ENCODE data around the gene FTCD.
"Not testable (repeated sequence)": the region's sequence is repeated elsewhere in the genome, so short reads cannot be mapped to it uniquely, and the experiment has no call there.

FTCD gene

DNA sequence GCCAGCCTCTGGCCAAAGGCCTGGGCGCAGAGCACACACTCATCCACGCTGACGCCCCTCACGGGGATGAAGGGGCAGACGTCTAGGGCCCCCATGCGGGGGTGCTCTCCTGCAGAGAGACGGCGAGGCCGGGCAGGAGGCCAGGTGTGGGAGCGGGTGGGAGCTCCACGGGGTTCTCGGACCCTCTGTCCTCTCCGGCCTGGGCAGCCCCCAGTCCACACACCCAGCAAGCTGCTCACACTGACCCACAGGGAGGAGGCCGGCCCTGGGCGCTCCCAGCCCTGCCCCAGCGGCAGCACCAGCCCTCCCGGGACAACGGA is 2.5 kb downstream of the FTCD start:
- no peak for DNase-seq

DNA sequence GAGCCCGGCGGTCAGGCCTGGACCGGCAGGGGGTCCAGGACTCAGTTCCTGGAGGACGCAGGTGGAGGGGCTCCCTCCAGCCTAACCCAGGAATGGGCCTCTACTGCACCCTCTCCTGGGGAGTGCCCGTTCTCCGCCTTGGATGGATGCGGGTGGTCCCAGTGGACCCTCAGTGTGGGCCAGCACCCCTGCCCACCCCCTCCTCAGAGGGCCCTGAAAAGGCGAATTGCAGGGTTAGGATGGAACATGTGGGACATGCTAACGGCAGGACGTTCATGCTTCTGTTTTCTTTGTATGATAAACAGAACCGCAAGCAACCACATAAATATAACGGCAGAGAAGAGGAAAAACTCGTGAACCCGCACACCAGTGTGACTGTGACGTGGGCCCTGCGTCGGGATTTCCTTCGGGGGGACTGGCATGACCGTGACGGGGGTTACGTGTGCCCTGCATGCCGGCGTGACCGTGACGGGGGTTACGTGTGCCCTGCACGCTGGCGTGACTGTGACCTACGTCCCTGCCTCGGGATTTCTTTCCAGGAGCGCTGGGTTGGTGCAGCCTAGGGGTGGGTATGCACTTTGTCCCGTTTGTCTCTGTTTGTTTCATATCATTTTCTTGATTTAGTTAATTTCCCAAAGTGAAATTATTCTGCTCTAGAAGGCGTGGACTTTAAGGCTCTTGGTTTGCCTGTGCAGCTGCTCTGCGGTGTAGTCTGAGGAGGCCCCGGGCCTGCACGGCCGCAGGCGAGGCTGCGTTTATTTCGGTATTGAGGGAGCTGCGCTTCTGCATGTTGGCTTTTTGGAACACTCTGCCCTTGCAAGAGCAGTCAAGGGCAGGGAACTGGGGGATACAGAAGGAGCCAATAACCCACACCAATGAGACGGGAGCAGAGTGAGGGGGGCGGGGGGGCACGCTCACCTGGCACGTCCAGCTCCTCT is 3.1 kb downstream of the FTCD start:
- peak; percentile 43 for DNase-seq

DNA sequence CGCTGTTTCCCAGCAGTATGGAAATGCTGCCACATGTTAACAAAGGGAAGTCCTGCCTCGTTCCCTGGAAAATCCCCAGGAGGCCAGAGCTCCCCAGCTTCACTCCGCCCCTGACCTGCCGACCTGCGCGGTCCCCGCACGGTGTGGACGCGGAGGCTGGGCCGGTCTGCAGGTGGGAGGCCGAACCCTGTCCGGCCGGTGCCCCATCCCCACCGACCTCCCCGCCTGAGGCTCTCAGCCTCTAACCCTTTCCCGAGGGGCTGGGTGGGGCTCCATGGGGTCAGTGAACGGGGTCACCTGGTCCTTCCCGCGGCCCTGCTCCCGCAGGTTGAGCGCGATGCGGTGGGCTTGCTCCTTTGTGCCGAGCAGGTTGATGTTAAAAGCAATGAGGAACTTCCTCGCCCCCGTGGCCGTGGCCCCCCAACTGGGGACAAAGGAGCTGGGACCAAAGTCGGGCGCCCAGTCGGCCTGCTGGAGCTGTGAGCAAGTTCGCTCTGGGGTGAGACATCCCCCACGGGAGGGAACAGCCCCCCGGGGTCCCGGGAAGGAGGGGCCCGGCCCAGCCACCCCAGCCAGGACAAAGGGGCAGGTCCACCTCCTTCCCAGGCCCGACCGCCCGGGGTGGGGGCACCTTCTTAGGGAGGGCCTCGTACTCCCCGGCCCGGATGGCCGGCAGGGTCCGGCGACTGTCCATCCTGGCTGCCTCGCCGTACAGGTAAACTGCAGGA is 4.0 kb downstream of the FTCD start:
- peak; percentile 45 for DNase-seq

DNA sequence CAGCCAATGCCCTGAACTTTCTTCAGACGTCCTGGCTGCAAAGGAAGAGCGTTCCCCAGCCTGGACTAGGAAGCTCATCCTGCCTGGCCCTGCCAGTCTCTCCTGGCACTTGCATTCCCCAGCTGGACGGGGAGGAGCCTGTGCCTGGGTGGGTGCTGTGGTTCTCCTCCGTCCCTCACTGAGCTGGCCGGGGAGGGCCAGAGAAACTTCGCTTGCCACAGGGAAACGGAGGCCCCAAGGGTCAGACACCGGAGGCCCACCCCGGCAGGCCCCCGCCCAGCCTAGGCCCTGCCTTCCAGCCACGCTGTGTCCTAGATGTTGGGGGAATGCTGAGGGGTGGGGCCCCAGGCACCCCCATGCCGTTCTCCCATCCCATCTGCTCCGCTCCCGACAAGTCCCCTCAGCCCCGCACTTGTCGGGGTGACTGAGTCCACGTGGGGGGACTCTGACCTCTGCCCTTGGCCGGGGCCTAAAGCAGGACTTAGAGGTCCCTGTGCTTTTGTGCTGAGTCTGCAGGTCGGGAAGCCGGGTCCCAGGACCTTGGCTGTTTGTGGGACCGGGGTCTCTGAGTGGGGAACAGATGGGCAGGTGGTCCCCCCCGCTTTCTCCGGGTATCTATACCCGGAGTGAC is 4.8 kb downstream of the FTCD start:
- DNase-seq: no peak

DNA sequence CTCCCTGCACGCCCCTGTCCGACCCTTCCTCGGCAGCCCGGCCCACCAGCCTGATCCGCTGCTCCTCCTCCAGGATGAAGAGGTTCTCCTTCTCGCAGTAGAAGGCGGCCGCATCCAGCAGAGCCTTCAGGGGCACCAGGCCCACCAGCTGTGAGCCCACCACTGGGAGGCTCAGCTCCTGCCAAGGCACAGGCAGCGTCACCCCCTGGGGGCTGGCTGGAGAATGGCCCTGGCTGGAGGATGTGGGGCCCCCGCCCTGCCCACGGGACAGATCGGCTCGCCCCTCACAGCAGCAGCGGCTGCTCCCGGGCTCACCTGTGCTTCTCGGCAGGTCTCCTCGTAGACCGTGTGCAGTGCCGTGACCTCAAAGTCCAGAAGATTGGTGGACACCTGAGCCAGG is 5.3 kb downstream of the FTCD start:
- no peak for DNase-seq

DNA sequence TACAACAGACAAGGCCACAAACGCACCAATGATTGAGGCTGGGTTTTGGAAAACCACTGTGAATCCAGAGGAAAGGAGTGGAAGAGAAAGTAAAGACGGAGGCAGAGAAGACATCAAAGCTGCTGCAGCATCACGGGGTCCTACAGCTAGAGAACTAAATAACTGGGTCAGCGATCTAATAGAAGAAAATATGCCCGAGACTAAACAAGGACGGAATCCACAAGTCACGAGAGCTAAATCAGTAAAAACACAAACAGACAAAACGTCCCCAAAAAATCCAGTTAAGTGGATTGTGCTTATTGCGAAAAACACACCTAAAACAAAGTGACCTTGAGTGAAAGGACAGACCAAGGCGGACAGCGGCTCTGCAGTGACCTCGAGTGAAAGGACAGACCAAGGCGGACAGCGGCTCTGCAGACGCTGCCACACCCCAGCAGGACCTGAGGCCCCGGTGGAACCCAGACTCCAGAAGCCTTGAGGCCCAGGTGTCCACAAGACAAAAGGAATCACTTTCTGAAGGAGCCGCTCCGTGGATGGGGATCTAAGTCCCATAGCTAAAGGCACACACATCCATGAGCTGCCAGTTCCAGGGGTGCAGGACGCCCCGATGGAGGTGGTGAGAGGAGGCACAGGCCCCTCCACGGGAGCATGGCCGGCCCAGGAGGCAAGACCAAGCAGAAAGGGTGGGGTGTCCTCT is 6.0 kb downstream of the FTCD start:
- DNase-seq: no peak

DNA sequence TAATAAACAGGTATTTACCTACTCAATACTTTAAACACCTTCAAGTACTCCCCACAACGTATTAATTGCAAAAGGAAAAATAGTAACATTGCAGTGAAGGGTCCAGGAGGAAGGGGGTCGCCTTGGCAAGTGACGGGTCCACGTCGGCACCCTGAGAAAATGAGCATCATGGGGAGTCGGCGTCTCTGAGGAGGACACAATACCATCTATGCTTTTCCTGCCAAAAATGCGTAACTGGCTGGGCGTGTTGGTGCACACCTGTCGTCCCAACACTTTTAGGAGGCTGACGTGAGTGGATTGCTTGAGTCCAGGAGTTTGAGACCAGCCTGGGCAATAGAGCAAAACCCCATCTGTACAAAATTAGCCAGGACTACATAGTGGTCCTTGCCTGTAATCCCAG is 7.3 kb downstream of the FTCD start:
- no peak for DNase-seq

DNA sequence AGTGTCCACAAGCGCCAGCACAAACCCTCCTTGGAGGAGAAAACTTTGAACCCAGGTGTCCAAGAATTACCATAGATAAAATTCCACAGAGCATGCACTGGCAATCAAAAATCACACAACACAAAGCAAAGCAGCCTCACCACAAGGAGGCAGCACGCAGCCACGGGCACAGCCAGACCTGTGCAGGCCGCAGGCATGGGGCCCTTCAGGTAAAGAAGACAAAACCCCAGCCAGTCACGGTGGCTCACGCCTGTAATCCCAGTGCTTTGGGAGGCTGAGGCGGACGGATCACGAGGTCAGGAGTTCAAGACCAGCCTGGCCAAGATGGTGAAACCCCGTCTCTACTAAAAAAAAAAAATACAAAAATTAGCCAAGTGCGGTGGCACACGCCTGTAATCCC is 8.0 kb downstream of the FTCD start:
- DNase-seq: peak; percentile 73

DNA sequence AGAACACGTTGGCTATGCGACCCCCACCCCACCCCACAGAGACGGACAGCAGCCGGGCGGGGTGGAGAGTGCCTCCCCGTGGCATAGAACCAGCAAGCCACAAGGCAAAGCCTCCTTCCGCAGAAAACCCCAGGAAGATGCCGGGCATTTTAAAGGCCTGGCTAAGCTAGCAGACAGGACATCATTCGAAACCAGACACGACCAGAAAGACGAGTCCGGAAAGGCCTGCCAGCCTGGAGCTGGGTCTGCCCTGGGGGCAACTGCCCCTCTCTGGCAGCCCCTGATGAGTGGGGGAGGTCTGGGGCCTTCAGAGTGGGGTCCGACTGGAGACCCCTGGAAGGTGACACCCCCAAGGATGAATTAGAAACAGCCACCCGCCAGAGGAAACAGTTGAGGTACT is 8.5 kb downstream of the FTCD start:
- no peak for DNase-seq

DNA sequence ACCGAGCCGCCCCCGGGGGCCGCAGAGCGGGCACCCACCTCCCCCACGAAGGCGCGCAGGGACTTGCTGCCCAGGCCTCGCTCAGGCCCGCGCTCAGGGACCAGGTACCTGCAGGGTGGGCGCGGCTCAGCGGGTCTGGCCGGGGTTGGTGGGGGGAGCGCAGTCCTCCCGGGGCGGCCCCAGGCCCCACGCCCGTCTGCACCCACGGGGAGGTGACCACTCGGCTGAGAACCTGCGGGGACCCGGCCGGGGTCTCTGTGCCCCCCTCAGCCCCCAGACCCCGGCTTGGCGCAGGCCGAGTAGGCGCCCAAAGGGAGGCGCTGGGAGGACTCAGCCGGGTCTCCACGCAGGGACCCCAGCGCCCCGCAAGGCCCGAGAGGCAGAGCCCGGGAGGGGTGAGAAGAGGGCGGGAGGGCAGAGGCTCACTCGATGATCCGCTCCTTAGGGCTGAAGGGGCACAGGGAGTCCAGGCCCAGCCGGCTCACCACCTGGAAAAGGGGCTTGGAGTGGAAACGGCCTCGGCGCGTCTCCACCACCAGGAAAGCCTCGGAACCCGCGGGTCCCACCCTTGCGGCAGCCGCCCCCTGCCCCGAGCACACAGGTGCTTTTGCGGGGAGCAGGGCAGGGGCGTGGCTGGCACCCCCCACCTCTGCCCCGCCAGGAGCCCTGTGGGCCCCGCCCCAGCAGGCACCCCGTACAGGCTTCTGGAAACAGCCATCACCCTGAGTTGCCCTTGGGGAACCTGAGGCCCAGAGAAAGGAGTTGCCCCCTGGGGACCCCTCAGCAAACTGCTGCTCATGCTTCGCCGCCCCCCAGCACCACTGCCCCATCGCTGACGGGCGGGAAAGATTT is 9.3 kb downstream of the FTCD start:
- DNase-seq: no peak

DNA sequence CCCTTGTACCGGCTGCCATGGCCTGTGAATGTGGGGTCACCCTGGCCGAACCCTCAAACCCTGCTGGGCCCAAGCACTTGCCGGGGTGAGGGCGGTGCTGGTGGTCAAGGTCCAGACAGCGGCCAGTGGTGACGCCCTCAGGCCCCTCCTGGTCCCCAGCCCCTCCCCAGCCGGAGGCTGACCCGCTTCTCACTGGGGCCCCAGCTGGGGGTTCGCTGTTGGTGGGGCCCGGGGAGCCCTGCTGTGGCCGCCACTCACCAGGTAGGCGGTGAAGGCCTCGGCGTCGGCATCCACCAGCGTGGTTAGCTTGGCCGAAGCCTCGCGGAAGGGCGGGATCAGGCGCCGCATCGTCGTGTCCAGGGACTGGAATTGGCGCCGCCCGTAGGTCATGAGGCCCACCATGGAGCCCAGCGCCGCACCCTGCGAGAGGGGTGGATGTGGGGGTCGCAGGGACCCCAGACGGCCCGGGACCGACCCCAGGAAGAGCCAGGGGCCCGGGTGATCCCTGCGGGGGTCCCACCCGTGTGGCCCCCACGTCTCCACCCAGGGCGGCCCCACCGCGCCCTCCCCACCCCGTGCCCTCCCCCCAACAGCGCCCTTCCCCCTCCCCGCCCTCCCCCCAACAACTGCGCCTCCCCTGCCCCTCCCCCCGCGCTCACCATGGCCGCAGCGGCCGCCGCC is 10.1 kb downstream of the FTCD start:
- no peak for DNase-seq

DNA sequence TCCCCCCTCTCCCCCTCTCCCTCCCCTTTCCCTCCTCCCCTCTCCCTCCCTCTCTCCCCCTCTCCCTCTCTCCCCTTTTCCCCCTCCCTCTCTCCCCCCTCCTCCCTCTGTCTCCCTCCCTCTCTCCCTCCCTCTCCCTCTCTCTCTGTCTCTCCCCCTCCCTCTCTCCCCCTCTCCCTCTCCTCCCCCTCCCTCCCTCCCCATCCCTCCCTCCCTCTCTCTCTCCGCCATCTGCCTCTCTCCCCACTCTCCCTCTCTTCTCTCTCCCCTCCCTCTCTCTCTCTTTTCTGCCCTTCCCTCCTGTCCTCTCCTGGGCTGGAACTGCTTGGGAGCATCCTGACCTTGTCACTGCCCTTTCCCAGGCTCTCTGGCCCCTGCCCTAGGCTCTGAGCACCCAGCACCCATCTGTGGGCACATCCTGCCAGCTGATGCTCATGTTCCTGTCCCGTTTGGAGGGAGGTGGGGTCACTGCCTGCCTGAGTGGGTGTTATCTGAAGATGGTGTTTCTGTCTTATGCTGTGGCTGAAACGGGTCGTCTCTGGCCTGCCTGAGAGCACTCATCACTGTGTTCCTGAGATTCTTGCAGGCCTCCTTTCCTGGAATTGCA is 10.8 kb downstream of the FTCD start:
- no peak for DNase-seq

DNA sequence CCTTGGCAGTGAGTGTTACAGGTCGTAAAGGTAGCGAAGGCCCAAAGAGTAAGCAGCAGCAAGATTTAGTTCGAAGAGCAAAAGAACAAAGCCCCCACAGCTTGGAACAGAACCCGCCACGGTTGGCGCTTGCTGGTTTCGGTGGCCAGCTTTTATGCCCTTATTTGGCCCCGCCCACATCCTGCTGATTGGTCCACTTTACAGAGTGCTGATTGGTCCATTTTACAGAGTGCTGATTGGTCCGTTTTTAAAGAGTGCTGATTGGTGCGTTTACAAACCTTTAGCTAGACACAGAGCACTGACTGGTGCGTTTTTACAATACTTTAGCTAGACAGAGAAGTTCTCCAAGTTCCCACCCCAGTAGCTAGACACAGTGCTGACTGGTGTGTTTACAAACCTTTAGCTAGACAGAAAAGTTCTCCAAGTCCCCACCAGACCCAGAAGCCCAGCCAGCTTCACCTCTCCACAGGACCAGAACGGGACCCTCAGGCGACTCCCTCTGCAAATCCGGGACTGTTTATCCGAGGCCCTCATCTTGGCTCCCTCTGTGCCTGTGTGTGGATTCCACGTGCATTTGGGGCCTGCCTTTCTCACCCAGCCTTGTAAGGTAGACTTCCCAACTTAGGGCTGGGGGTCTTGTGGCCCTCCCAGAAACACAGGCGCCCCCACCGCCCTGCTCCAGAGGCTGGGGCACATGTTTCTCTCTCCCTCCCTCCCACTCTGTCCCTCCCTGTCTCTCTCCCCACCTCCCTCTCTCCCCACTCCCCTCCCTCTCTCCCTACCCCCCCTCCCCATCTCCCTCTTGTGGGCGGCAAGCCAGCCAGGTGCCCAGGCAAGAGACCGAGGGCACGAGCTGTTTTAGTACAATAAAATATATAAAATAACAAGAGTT is 12.6 kb downstream of the FTCD start:
- no peak for DNase-seq

DNA sequence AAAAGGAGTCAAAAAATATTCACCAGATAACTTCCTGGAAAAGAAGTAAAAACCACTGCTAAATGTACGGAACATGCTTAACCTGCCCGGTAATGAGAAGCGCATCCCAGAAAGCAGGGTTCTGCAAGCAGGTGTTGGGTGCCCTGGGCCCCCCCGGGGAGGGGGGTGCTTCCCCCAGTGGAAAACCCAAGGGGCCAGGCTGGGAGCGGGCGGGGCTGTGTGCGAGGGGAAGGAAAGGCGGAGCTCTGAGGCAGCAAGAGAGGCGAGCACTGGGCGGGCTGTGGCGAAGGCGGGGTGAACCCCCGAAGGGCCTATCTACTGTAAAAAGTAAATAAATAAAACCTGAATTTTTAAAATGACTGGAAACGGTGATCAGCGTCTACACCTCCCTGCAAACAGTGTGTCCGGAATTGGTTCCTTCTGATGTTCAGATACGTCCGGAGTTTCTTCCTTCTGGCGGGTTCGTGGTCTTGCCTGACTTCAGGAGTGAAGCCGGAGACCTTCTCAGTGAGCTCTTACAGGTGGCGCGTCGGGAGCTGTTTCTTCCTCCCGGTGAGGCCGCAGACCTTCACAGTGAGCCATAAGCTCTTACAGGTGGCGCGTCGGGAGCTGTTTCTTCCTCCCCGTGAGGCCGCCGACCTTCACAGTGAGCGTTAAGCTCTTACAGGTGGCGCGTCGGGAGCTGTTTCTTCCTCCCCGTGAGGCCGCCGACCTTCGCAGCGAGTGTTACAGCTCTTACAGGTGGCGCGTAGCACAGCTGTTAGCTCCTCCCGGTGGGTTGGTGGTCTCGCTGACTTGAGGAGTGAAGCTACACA is 13.4 kb downstream of the FTCD start:
- DNase-seq: no peak

DNA sequence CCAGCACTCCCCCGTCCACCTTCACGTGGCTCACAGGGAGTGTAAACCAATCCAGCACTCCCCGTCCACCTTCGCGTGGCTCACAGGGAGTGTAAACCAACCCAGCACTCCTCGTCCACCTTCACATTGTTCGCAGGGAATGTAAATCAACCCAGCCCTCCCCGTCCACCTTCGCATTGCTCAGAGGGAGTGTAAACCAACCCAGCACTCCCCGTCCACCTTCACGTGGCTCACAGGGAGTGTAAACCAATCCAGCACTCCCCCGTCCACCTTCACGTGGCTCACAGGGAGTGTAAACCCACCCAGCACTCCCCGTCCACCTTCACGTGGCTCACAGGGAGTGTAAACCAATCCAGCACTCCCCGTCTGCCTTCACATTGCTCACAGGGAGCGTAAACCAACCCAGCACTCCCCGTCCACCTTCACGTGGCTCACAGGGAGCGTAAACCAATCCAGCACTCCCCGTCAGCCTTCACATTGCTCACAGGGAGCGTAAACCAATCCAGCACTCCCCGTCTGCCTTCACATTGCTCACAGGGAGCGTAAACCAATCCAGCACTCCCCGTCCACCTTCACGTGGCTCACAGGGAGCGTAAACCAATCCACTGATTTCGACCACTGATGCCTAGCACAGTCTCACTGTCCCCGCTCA is 14.9 kb downstream of the FTCD start:
- DNase-seq: not testable (repeated sequence)

DNA sequence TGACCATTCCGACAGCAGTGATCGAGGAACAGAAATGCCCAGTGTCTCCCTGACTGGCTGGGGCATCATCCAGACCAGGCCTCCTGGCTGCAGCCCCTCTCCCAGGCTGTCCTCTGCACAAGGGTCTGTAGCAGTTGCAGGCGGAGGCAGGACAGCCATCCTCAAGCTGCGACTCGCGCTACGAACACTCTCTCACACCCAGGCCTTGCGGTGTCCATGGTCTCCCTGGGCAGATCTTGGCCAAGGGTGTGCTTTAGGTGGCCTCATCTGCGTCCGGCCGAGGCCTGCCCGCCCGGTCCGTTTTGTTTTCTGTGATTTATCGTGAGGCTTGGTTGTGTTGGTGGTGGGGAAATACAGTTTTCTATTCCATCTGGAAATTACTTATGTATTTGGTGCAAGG is 15.7 kb downstream of the FTCD start:
- DNase-seq: no peak

DNA sequence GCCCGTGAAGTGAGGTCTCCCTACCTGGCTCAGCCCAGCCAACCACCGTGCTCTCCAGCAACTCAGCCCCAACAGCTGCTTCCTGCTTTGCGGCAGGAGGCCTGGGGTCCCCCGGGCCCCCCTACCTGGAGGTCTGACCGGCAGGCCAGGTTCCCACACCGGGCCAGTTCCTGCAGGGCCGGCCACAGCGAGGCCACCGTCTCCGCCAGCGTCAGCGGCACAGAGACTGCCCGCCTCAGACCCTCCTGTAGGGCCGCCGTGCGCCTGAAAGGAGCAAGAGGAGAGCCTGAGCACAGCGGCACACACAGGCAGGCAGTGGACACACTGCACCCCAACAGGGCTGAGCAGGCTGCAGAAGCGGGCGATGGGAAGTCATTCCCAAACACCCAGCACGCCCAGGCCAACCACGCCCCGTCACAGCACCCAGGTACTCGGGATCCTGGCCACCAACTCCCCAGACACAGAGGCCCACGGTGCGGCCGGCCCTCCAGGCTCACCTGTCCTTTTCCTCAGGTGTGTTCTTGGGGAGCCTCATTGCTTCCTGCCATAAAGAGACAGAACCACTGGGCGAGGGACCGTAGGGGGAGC is 16.9 kb downstream of the FTCD start:
- DNase-seq: no peak

DNA sequence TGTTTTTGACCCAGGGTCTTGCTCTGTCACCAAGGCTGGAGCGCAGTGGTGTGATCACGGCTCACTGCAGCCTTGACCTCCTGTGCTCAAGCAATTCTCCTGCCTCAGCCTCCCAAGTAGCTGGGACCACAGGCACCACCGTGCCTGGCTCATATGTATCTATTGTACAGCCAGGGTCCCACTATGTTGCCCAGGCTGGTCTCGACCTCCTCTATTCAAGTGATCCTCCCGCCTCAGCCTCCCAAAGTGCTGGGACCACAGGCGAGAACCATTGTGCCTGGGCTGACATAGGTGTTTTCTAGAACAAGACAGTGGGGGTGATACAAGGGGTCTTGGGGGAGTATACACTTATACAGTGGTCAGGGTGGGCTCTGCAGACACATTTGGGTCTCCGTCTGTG is 17.5 kb downstream of the FTCD start:
- DNase-seq: no peak
